HCT116 (cell line): ENCODE results near the gene IQCK. TPM values are rescaled to one million over a fixed set of nuclear protein-coding genes. Genes with fewer than 3 reads are reported as not detected.

Experiments
- ATAC-seq: fragments of 200-7000 bp; cut with Tn5 transposase; 2 replicates; pipeline ENCODE4 v1.9.1; 2020; ENCODE audit warnings: mild to moderate bottlenecking, moderate library complexity
- BruUV-seq: library from RNA; stranded (reverse); fragments of 400-500 nt; replicated peaks from 2 replicates; lab custom pipeline; 2021; lab: Mats Ljungman, UMichigan
- CTCF ChIA-PET: fragments of 300-600 bp; sonication (Branson Sonifier 250); formaldehyde crosslinking; loops from one replicate; lab custom pipeline; 2021; ENCODE audit warnings: antibody characterized with exemption; lab: Charles Lee
- POLR2A ChIA-PET: fragments of 300-600, 350-600 bp; sonication (Branson Sonifier 250); formaldehyde crosslinking; loops from one replicate; lab custom pipeline; 2021; ENCODE audit warnings: antibody characterized with exemption; lab: Charles Lee
- RAD21 ChIA-PET, 2 experiments: fragments of 300-600 bp; sonication (Branson Sonifier 250); formaldehyde crosslinking; loops; one replicate each; lab custom pipeline; 2023; ENCODE audit warnings: low total read pairs in 2 of 2; ENCODE audit not compliant: uncharacterized antibody in 2 of 2, unreplicated experiment in 2 of 2, low non-redundant PET in 1 of 2; lab: Charles Lee
- DNase-seq: peaks from one replicate; pipeline ENCODE4 v3.0.0-alpha.2; 2010; ENCODE audit warnings: low read depth, low spot score
- H2AFZ ChIP-seq: fragments of 200-600 bp; shearing (Covaris generic), sonication (generic); 2 replicates; pipeline ENCODE4 v1.6.1; 2017; ENCODE audit warnings: low read depth, mixed run types, mixed read lengths, antibody characterized with exemption, low read length; ENCODE audit not compliant: poor library complexity, severe bottlenecking
- H3K27ac ChIP-seq: 2 replicates; pipeline ENCODE4 v1.5.1; 2012; ENCODE audit warnings: low read depth, low read length
- H3K27me3 ChIP-seq: fragments of 200-600 bp; sonication (generic); 2 replicates; pipeline ENCODE4 v1.6.1; 2016; ENCODE audit warnings: mixed run types, low read length, mixed read lengths; ENCODE audit not compliant: insufficient read depth
- H3K36me3 ChIP-seq, 2 experiments: fragments of 200-500 bp in 1 of 2; fragments of 200-600 bp in 1 of 2; sonication (Bioruptor generic) in 1 of 2; sonication (generic) in 1 of 2; 2 replicates each; pipeline versions ENCODE4 v1.5.1 to v1.6.1; 2014 to 2016; ENCODE audit warnings: low read length in 2 of 2, inconsistent platforms in 1 of 2, mixed read lengths in 1 of 2, mixed run types in 1 of 2; ENCODE audit not compliant: insufficient read depth in 2 of 2, control insufficient read depth in 1 of 2
- H3K4me1 ChIP-seq, 2 experiments: fragments of 200-600 bp in 1 of 2; sonication (generic) in 1 of 2; 2 replicates each; pipeline versions ENCODE4 v1.5.1 to v1.6.1; 2012 to 2017; ENCODE audit warnings: low read length in 2 of 2, inconsistent platforms in 1 of 2, mild to moderate bottlenecking in 1 of 2, mixed read lengths in 1 of 2, mixed run types in 1 of 2, moderate library complexity in 1 of 2; ENCODE audit not compliant: insufficient read depth in 2 of 2, control insufficient read depth in 1 of 2
- H3K4me2 ChIP-seq: fragments of 200-600 bp; sonication (generic); 2 replicates; pipeline ENCODE4 v1.6.1; 2017; ENCODE audit warnings: mixed run types, low read length, mixed read lengths
- H3K4me3 ChIP-seq, 2 experiments: fragments of 200-600 bp in 1 of 2; sonication (generic) in 1 of 2; replicated peaks in 1 of 2; 2 replicates each; pipeline ENCODE4 v1.5.1; 2011 to 2016; ENCODE audit warnings: low read length in 2 of 2, control low read depth in 1 of 2, low read depth in 1 of 2, mild to moderate bottlenecking in 1 of 2, mixed read lengths in 1 of 2, mixed run types in 1 of 2
- H3K79me2 ChIP-seq: fragments of 200-600 bp; sonication (generic); 2 replicates; pipeline ENCODE4 v1.6.1; 2017; ENCODE audit warnings: mild to moderate bottlenecking, mixed run types, low read length, moderate library complexity, mixed read lengths; ENCODE audit not compliant: insufficient read depth
- H3K9ac ChIP-seq: fragments of 200-600 bp; sonication (generic); 2 replicates; pipeline ENCODE4 v1.6.1; 2016; ENCODE audit warnings: low read length, mixed read lengths
- H3K9me2 ChIP-seq: fragments of 200-600 bp; sonication (generic), shearing (Covaris generic); 2 replicates; pipeline ENCODE4 v1.6.1; 2017; ENCODE audit warnings: mixed run types, mild to moderate bottlenecking, moderate library complexity; ENCODE audit not compliant: insufficient read depth
- H3K9me3 ChIP-seq, 2 experiments: fragments of 200-500 bp in 1 of 2; fragments of 200-600 bp in 1 of 2; sonication (Bioruptor generic) in 1 of 2; sonication (generic) in 1 of 2; 2 replicates each; pipeline ENCODE4 v1.6.1; 2014 to 2017; ENCODE audit warnings: low read length in 2 of 2, mixed read lengths in 2 of 2, inconsistent platforms in 1 of 2, low read depth in 1 of 2, mild to moderate bottlenecking in 1 of 2, mixed run types in 1 of 2, moderate library complexity in 1 of 2; ENCODE audit not compliant: control insufficient read depth in 1 of 2, insufficient read depth in 1 of 2
- H4K20me1 ChIP-seq: fragments of 200-600 bp; sonication (generic), shearing (Covaris generic); 2 replicates; pipeline ENCODE4 v1.6.1; 2017; ENCODE audit warnings: mixed run types, mild to moderate bottlenecking, moderate library complexity; ENCODE audit not compliant: insufficient read depth
- CBX3 ChIP-seq: IDR thresholded peaks from 2 replicates; pipeline ENCODE4 v1.6.1; 2012; ENCODE audit warnings: low read depth
- CEBPB ChIP-seq: IDR thresholded peaks from 2 replicates; pipeline ENCODE4 v1.6.1; 2012; ENCODE audit warnings: low read depth
- EGR1 ChIP-seq: IDR thresholded peaks from 2 replicates; pipeline ENCODE4 v1.6.1; 2012; ENCODE audit warnings: low read depth
- ELF1 ChIP-seq: IDR thresholded peaks from 2 replicates; pipeline ENCODE4 v1.6.1; 2012; ENCODE audit warnings: low read depth, borderline replicate concordance
- EZH2phosphoT487 ChIP-seq: fragments of 200-600 bp; IDR thresholded peaks from 2 replicates; pipeline ENCODE4 v1.6.1; 2018; ENCODE audit warnings: antibody characterized with exemption, borderline replicate concordance
- FOSL1 ChIP-seq: IDR thresholded peaks from 2 replicates; pipeline ENCODE4 v1.6.1; 2012; ENCODE audit warnings: low read depth
- POLR2A ChIP-seq: IDR thresholded peaks from 2 replicates; pipeline ENCODE4 v1.7.0; 2011; ENCODE audit warnings: borderline replicate concordance; ENCODE audit not compliant: insufficient read depth, insufficient read length; ENCODE audit errors: extremely low read depth
- RAD21 ChIP-seq: IDR thresholded peaks from 2 replicates; pipeline ENCODE4 v1.6.1; 2012; ENCODE audit warnings: low read depth, mild to moderate bottlenecking
- SIN3A ChIP-seq: IDR thresholded peaks from 2 replicates; pipeline ENCODE4 v1.6.1; 2012; ENCODE audit warnings: low read depth
- SP1 ChIP-seq: IDR thresholded peaks from 2 replicates; pipeline ENCODE4 v1.6.1; 2012; ENCODE audit warnings: low read depth
- SRF ChIP-seq: IDR thresholded peaks from 2 replicates; pipeline ENCODE4 v1.6.1; 2012; ENCODE audit warnings: low read depth
- TCF7L2 ChIP-seq: IDR thresholded peaks from 2 replicates; pipeline ENCODE4 v1.7.0; 2011; ENCODE audit warnings: borderline replicate concordance, inconsistent platforms; ENCODE audit not compliant: insufficient read depth, insufficient read length; ENCODE audit errors: extremely low read depth
- YY1 ChIP-seq: IDR thresholded peaks from 2 replicates; pipeline ENCODE4 v1.6.1; 2011; ENCODE audit warnings: low read length, low read depth, moderate library complexity, mild to moderate bottlenecking; ENCODE audit not compliant: insufficient replicate concordance; ENCODE audit errors: extremely low read depth
- ZFX ChIP-seq: fragments of 450-650 bp; IDR thresholded peaks from 2 replicates; pipeline ENCODE4 v1.6.1; 2017
- ZNF274 ChIP-seq: fragments of 200-500 bp; sonication (Bioruptor generic); IDR thresholded peaks from 2 replicates; pipeline ENCODE4 v1.6.1; 2014; ENCODE audit warnings: mild to moderate bottlenecking, low read depth, low read length, inconsistent platforms
- intact Hi-C: fragments of 100-400 bp; cut with micrococcal nuclease; formaldehyde crosslinking; loops from 2 replicates; pipeline ENCODE4 v1.10.0; 2022
- total RNA-seq: library from RNA; stranded (reverse); gene quantifications from one replicate; pipeline ENCODE4 v1.2.1, GENCODE V29; 2021; ENCODE audit not compliant: unreplicated experiment
- TF ChIP-seq, protein P1 (sequence below): IDR thresholded peaks from 2 replicates; pipeline ENCODE4 v1.6.1; 2012; ENCODE audit warnings: low read depth
- TF ChIP-seq, protein P2 (sequence below): IDR thresholded peaks from 2 replicates; pipeline ENCODE4 v1.6.1; 2011; ENCODE audit warnings: mild to moderate bottlenecking, low read length, moderate library complexity; ENCODE audit not compliant: insufficient replicate concordance; ENCODE audit errors: extremely low read depth
- TF ChIP-seq, protein P3 (sequence below): IDR thresholded peaks from 2 replicates; pipeline ENCODE4 v1.6.1; 2012

IQCK gene
- total RNA-seq, 1 experiment from 2014 or later = 11.8 TPM

DNA sequence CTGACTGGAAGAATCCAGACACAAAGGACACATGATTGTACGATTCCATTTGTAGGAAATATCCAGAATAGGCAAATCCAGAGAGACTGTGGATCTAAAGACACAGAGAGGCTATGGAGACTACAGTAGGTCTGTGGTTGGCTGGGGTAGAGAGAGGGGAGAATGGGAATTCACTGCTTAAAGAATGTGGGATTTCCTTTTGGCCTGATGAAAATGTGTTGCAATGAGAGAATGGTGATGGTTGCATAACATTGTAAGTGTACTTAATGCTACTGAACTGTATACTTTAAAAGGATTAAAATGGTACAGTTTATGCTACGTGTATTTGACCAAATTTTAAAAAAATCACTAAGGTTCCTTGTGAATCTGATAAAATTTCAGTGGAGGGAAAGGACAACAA, 104.5 kb downstream of the IQCK start (continued):
- TF ChIP-seq, protein P1, sequence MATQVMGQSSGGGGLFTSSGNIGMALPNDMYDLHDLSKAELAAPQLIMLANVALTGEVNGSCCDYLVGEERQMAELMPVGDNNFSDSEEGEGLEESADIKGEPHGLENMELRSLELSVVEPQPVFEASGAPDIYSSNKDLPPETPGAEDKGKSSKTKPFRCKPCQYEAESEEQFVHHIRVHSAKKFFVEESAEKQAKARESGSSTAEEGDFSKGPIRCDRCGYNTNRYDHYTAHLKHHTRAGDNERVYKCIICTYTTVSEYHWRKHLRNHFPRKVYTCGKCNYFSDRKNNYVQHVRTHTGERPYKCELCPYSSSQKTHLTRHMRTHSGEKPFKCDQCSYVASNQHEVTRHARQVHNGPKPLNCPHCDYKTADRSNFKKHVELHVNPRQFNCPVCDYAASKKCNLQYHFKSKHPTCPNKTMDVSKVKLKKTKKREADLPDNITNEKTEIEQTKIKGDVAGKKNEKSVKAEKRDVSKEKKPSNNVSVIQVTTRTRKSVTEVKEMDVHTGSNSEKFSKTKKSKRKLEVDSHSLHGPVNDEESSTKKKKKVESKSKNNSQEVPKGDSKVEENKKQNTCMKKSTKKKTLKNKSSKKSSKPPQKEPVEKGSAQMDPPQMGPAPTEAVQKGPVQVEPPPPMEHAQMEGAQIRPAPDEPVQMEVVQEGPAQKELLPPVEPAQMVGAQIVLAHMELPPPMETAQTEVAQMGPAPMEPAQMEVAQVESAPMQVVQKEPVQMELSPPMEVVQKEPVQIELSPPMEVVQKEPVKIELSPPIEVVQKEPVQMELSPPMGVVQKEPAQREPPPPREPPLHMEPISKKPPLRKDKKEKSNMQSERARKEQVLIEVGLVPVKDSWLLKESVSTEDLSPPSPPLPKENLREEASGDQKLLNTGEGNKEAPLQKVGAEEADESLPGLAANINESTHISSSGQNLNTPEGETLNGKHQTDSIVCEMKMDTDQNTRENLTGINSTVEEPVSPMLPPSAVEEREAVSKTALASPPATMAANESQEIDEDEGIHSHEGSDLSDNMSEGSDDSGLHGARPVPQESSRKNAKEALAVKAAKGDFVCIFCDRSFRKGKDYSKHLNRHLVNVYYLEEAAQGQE = no peak
- TF ChIP-seq ELF1 = no peak

DNA sequence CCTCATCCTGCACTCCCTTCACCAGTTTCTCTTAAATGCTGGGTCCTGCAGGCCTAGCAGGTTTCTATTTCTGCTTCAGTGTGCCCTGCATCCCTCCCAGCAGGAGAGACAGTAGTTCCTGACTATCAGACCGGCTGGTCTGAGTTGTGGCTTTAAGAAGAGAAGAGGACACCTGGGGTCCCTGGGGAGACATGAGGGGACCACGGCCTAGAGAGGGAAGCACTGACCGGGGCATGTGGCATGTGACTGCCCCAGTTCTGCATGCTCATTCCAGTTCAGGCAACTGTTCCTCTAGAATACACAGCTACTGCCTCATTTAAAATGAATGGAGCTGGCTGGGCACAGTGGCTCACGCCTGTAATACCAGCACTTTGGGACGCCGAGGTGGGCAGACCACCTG, 105.3 kb downstream of the IQCK start:
- POLR2A ChIA-PET = no interaction called here
- Histone ChIP-seq H3K4me1 (no peaks in the 10 kb centered on the region), H3K36me3 (no peaks in the 10 kb centered on the region), H3K27me3 (no peaks in the 10 kb centered on the region), H3K4me2 (no peak overlapping the region), H3K9me2 (no peaks in the 10 kb centered on the region), H4K20me1 (no peaks in the 10 kb centered on the region), H3K4me3 (no peak overlapping the region), H3K79me2 (no peaks in the 10 kb centered on the region), H3K9me3 (no peaks in the 10 kb centered on the region), H2AFZ (no peak overlapping the region), H3K9ac (no peak overlapping the region), H3K27ac (no peak overlapping the region)
- CTCF ChIA-PET = no interaction called here
- RAD21 ChIA-PET = no interaction called here
- ATAC-seq (no peak), DNase-seq (no peak)
- no TSS peak for BruUV-seq
- intact Hi-C loops = no loop called here
- TF ChIP-seq YY1 = no peak
- no peak for TF ChIP-seq FOSL1
- TF ChIP-seq, protein P2, sequence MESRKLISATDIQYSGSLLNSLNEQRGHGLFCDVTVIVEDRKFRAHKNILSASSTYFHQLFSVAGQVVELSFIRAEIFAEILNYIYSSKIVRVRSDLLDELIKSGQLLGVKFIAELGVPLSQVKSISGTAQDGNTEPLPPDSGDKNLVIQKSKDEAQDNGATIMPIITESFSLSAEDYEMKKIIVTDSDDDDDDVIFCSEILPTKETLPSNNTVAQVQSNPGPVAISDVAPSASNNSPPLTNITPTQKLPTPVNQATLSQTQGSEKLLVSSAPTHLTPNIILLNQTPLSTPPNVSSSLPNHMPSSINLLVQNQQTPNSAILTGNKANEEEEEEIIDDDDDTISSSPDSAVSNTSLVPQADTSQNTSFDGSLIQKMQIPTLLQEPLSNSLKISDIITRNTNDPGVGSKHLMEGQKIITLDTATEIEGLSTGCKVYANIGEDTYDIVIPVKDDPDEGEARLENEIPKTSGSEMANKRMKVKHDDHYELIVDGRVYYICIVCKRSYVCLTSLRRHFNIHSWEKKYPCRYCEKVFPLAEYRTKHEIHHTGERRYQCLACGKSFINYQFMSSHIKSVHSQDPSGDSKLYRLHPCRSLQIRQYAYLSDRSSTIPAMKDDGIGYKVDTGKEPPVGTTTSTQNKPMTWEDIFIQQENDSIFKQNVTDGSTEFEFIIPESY = no peak
- TF ChIP-seq EZH2phosphoT487 = no peak
- TF ChIP-seq, protein P1 = no peak
- TF ChIP-seq POLR2A = no peak
- no peak for TF ChIP-seq SIN3A
- no peak for TF ChIP-seq ZNF274
- TF ChIP-seq, protein P3, sequence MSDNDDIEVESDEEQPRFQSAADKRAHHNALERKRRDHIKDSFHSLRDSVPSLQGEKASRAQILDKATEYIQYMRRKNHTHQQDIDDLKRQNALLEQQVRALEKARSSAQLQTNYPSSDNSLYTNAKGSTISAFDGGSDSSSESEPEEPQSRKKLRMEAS = no peak
- TF ChIP-seq TCF7L2 = no peak
- no peak for TF ChIP-seq ZFX
- TF ChIP-seq EGR1 = no peak
- no peak for TF ChIP-seq SP1
- no peak for TF ChIP-seq CEBPB
- TF ChIP-seq RAD21 = no peak
- TF ChIP-seq CBX3 = no peak
- TF ChIP-seq SRF = no peak
